PFSK-1 (cell line): ENCODE results near the gene CLTRN.

Experiments used
- FOXP2 ChIP-seq: optimal IDR thresholded peaks from 2 replicates; pipeline ENCODE3; 2011; ENCODE audit warnings: borderline replicate concordance, control low read depth, inconsistent platforms; ENCODE audit not compliant: insufficient read depth; ENCODE audit errors: extremely low read length, extremely low read depth
- POLR2AphosphoS5 ChIP-seq: IDR thresholded peaks from 2 replicates; pipeline ENCODE4 v1.6.1; 2012; ENCODE audit warnings: low read depth, mild to moderate bottlenecking, control low read depth, low read length, moderate library complexity
- TF ChIP-seq, protein P1 (sequence below), 2 experiments: IDR thresholded peaks; 2 replicates each; pipeline versions ENCODE4 v1.6.1 to v1.8.0; 2011 to 2012; ENCODE audit warnings: low read depth in 2 of 2, low read length in 2 of 2, control low read depth in 1 of 2, inconsistent platforms in 1 of 2, mild to moderate bottlenecking in 1 of 2, moderate library complexity in 1 of 2; ENCODE audit not compliant: insufficient read depth in 1 of 2

DNA sequence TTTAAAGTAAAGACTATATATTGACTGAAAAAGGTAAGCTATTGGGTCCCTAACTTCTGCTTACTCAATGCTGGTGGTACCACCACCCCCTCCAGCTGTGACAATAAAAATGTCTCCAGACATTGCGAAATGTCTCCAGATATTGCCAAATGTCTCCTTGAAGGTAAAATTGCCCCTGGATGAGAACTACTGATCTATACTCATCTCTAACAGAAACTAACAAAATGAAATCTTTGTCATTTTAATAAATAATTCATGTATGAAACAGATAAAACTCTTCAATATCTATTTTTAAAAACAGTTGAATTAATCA is 20.1 kb downstream of the CLTRN start:
- TF ChIP-seq POLR2AphosphoS5 (no peak), FOXP2 (no peak)
- TF ChIP-seq, protein P1, sequence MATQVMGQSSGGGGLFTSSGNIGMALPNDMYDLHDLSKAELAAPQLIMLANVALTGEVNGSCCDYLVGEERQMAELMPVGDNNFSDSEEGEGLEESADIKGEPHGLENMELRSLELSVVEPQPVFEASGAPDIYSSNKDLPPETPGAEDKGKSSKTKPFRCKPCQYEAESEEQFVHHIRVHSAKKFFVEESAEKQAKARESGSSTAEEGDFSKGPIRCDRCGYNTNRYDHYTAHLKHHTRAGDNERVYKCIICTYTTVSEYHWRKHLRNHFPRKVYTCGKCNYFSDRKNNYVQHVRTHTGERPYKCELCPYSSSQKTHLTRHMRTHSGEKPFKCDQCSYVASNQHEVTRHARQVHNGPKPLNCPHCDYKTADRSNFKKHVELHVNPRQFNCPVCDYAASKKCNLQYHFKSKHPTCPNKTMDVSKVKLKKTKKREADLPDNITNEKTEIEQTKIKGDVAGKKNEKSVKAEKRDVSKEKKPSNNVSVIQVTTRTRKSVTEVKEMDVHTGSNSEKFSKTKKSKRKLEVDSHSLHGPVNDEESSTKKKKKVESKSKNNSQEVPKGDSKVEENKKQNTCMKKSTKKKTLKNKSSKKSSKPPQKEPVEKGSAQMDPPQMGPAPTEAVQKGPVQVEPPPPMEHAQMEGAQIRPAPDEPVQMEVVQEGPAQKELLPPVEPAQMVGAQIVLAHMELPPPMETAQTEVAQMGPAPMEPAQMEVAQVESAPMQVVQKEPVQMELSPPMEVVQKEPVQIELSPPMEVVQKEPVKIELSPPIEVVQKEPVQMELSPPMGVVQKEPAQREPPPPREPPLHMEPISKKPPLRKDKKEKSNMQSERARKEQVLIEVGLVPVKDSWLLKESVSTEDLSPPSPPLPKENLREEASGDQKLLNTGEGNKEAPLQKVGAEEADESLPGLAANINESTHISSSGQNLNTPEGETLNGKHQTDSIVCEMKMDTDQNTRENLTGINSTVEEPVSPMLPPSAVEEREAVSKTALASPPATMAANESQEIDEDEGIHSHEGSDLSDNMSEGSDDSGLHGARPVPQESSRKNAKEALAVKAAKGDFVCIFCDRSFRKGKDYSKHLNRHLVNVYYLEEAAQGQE (IDR thresholded peaks at IDR 0.05; ENCODE audit: insufficient read depth in 1 of 2, low read depth in 2 of 2, low read length in 2 of 2), result no peak
